ENCODE data around the gene MYH11. TPM values are rescaled to one million over a fixed set of nuclear protein-coding genes. Genes with fewer than 3 reads are reported as not detected.

Gene MYH11
- total RNA-seq, result under 1 TPM in 1 of 2 experiments, not detected in 1; 0.06 TPM

DNA sequence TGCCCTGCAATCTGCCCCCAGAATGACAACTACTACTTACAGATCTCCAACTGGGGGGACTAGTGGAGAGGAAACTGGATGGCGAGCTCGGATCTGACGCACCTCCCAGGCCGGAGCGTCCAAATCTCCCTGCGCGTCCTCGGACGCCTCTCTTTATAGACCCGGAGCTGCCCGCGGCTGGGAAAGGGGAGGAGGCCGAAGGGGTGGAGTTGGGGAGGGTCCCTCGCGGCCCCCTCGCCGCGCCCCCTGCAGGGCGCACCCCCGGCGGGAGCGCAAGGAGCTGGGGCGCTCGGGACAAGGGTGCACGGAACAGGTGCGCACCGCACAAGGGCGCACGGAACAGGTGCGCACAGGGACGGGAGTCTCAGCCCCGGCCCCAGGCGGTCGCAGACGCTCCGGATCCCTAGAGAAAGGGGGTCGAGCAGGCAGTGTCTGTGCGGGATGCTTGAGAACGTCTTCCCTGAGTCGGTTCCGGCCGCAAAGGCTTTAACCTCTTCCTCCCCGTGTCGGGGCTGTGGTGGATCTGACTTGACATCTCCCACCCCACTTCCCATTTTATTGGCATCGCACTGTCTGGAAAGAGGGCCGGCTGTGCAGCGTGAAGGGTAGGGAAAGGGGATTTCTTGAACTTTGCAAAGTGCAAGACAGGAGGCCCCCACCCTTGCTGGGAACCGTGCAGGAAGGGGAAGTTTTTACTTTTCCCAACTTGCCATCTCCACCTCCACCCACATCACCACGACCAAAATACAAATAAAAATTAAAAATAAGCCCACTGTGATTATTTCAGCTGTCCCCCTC is at the start of gene MYH11:
TSS of gene MYH11 (minus strand) at position 128 of the 798 bp plus-strand sequence. CDS start 18,776 bp downstream, outside the sequence.
- ATAC-seq, result no peak
- Mint-ChIP-seq H3K4me3 (peak within 1 kb of the TSS; percentile 36), H3K4me1 (peaks cover 8% of the 10 kb centered on the region), H3K36me3 (peaks cover 2% of the 10 kb centered on the region), H3K9me3 (ENCODE audit: low read depth) (no peaks in the 10 kb centered on the region), H3K27me3 (peaks cover 55% of the 10 kb centered on the region), H3K27ac (no peak within 1 kb of the TSS)
- CTCF ChIA-PET, result no interaction called here
- DNase-seq, result no peak

GRCh38 chr16:15906439-15906838 is 49.6 kb upstream of the MYH11 start:
- Mint-ChIP-seq H3K4me3 (no peak overlapping the region), H3K4me1 (peaks cover 10% of the 10 kb centered on the region), H3K36me3 (peaks cover 2% of the 10 kb centered on the region), H3K9me3 (ENCODE audit: low read depth) (peaks cover 5% of the 10 kb centered on the region), H3K27ac (no peak overlapping the region), H3K27me3 (no peaks in the 10 kb centered on the region)
- no peak for ATAC-seq
- CTCF ChIA-PET, result no interaction called here
- no peak for DNase-seq

GRCh38 chr16:15903960-15904359 is 47.1 kb upstream of the MYH11 start:
- H3K36me3 Mint-ChIP-seq, result no peaks in the 10 kb centered on the region
- DNase-seq (no peak), ATAC-seq (no peak)
- no peak overlapping the region for H3K27ac Mint-ChIP-seq
- no peaks in the 10 kb centered on the region for H3K27me3 Mint-ChIP-seq
- H3K9me3 Mint-ChIP-seq (ENCODE audit: low read depth), result peaks cover 3% of the 10 kb centered on the region
- CTCF ChIA-PET, result interaction anchor here (1.0 kb wide), 1 partner anchor 121 kb away, joined by 3 read pairs; no protein-coding TSS in a partner anchor
- H3K4me3 Mint-ChIP-seq, result no peak overlapping the region
- peaks cover 17% of the 10 kb centered on the region for H3K4me1 Mint-ChIP-seq

GRCh38 chr16:15900901-15901500 is 44.2 kb upstream of the MYH11 start:
- ATAC-seq, result no peak
- no peaks in the 10 kb centered on the region for H3K36me3 Mint-ChIP-seq
- CTCF ChIA-PET, result interaction anchor here (0.8 to 1.2 kb wide), 2 partner anchors 13 to 49 kb away, joined by 3 read pairs; partner anchors contain the start of gene CEP20
- no peaks in the 10 kb centered on the region for H3K27me3 Mint-ChIP-seq
- DNase-seq, result no peak
- H3K9me3 Mint-ChIP-seq (ENCODE audit: low read depth), result no peaks in the 10 kb centered on the region
- H3K4me1 Mint-ChIP-seq, result peaks cover 35% of the 10 kb centered on the region
- no peak overlapping the region for H3K4me3 Mint-ChIP-seq
- no peak overlapping the region for H3K27ac Mint-ChIP-seq

DNA sequence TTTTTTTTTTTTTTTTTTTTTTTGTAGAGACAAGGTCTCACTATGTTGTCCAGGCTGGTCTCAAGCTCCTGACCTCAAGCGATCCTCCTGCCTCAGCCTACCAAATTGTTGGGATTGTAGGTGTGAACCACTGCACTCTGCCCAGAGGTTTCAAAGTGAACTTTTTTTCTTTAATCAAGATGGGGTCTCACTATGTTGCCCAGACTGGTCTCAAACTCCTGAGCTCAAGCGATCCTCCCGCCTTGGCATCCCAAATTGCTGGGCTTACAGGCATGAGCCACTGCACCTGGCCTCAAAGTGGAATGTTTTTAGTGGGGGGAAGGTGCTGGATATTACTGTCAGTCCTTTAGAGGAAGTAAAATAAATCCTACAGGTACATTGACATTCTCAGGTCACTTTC is 43.5 kb upstream of the MYH11 start:
- Mint-ChIP-seq H3K4me3 (no peak overlapping the region), H3K36me3 (no peaks in the 10 kb centered on the region), H3K9me3 (ENCODE audit: low read depth) (no peaks in the 10 kb centered on the region), H3K27me3 (no peaks in the 10 kb centered on the region), H3K4me1 (peaks cover 40% of the 10 kb centered on the region), H3K27ac (no peak overlapping the region)
- ATAC-seq, result no peak
- CTCF ChIA-PET, result interaction anchor here (0.8 to 1.2 kb wide), 3 partner anchors 12 to 50 kb away, joined by 3 read pairs; partner anchors contain the start of gene CEP20
- DNase-seq, result no peak

GRCh38 chr16:15899538-15900100 is 42.8 kb upstream of the MYH11 start:
- Mint-ChIP-seq H3K27ac (peak overlapping the region; percentile 61), H3K36me3 (peaks cover 1% of the 10 kb centered on the region), H3K4me1 (peaks cover 46% of the 10 kb centered on the region), H3K9me3 (ENCODE audit: low read depth) (no peaks in the 10 kb centered on the region), H3K4me3 (no peak overlapping the region), H3K27me3 (no peaks in the 10 kb centered on the region)
- ATAC-seq, result peak; percentile 82
- CTCF ChIA-PET, result interaction anchor here (0.8 to 1.2 kb wide), 3 partner anchors 11 to 51 kb away, joined by 3 read pairs; partner anchors contain the start of gene CEP20
- peak; percentile 85 for DNase-seq

GRCh38 chr16:15898654-15899053 is 41.8 kb upstream of the MYH11 start:
- peaks cover 3% of the 10 kb centered on the region for H3K36me3 Mint-ChIP-seq
- no peaks in the 10 kb centered on the region for H3K9me3 Mint-ChIP-seq (ENCODE audit: low read depth)
- no peak overlapping the region for H3K4me3 Mint-ChIP-seq
- H3K27me3 Mint-ChIP-seq, result no peaks in the 10 kb centered on the region
- CTCF ChIA-PET, result interaction anchor here (1.3 kb wide), 1 partner anchor 11 kb away, joined by 6 read pairs; the partner anchor contains the start of gene CEP20
- peaks cover 48% of the 10 kb centered on the region for H3K4me1 Mint-ChIP-seq
- no peak for DNase-seq
- ATAC-seq, result no peak
- peak overlapping the region; percentile 89 for H3K27ac Mint-ChIP-seq

DNA sequence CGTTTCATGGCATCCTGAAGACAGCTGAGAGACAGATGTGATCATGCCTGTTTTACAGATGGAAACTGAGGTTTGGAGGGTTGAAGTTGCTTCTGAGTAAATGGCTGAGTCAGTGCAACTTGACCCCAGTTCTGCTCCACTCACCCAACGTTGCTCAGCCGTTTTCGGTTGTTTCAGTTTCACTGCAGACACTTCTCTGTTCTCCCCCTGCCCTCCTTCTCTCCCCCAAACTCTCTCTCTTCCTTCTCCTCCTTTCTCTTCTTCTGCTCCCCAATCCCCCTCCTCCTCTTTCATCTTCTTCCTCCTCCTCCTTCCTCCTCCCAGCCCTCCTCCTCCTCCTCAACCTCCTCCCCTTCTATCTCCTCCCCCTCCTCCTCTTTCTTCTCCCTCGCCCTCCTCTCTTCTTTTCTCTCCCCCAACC is 41.0 kb upstream of the MYH11 start:
- Mint-ChIP-seq H3K4me3 (peak overlapping the region; percentile 46), H3K27ac (peak overlapping the region; percentile 89), H3K36me3 (peaks cover 3% of the 10 kb centered on the region), H3K4me1 (peaks cover 48% of the 10 kb centered on the region), H3K9me3 (ENCODE audit: low read depth) (no peaks in the 10 kb centered on the region), H3K27me3 (no peaks in the 10 kb centered on the region)
- peak; percentile 81 for DNase-seq
- CTCF ChIA-PET, result interaction anchor here (0.8 to 1.3 kb wide), 3 partner anchors 8 to 23 kb away, joined by 4 to 6 read pairs (median 4); partner anchors contain the start of gene CEP20
- ATAC-seq, result peak; percentile 76

DNA sequence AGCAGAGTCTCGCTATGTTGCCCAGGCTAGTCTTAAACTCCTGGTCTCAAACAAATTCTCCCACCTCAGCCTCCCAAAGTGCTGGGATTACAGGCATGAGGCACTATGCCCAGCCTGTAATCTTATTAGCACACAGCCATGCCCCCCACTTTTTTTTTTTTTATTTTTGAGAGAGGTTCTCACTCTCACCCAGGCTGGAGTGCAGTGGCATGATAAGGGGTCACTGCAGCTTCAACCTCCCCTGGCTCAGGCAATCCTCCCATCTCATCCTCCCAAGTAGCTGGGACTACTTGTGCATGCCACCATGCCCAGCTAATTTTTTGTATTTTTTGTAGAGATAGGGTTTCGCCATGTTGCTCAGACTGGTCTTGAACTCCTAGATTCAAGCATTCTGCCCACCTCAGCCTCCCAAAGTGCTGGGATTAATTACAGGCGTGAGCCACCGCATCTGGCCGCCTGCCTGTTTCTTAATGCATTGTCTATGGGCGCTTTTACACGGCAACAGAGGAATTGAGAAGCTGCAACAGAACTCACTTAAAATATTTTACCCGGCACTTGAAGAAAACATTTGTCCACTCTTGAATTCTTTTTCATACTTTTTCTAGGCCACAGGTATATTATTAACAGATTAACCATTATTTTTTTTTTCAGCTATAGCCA is 40.4 kb upstream of the MYH11 start:
- Mint-ChIP-seq H3K36me3 (peaks cover 3% of the 10 kb centered on the region), H3K4me1 (peaks cover 48% of the 10 kb centered on the region), H3K27me3 (no peaks in the 10 kb centered on the region), H3K9me3 (ENCODE audit: low read depth) (no peaks in the 10 kb centered on the region), H3K4me3 (peak overlapping the region; percentile 46), H3K27ac (peak overlapping the region; percentile 89)
- CTCF ChIA-PET, result interaction anchor here (0.8 to 1.3 kb wide), 3 partner anchors 8 to 22 kb away, joined by 3 to 4 read pairs (median 4); partner anchors contain the start of gene CEP20
- DNase-seq (no peak), ATAC-seq (no peak)

DNA sequence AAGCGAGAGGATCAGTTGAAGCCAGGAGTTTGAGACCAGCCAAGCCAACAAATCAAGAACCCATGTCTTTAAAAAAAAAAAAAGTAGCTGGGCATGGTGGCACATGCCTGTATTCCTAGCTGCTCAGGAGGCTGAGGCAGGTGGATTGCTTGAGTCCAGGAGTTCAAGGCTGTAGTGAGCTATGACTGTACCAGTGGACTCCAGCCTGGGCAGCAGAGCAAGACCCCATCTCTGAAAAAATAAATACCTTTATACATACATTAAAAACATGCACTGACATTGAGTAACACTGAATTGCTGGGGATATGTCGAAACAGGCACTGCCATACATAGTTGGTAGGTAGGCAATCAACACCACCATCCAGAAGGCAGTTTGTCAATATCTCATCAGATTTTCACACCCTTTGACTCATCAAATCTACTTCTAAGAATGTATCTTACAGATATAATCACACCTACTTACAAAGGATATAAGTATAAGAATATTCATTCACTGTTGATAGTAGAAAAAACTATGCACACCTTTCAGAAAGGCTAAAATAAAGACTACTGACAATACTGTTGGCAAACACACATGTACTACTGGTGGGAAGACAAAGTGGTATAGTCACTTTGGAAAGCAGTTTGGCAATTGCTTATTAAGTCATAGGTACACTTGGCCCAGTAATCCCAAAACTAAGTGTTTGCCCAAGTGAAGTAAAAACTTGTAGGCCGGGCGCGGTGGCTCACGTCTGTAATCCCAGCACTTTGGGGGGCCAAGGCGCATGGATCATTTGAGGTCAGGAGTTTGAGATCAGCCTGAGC is 37.9 kb upstream of the MYH11 start:
- CTCF ChIA-PET, result no interaction called here
- DNase-seq (no peak), ATAC-seq (no peak)
- peaks cover 3% of the 10 kb centered on the region for H3K36me3 Mint-ChIP-seq
- no peak overlapping the region for H3K27ac Mint-ChIP-seq
- H3K4me3 Mint-ChIP-seq, result no peak overlapping the region
- H3K27me3 Mint-ChIP-seq, result no peaks in the 10 kb centered on the region
- H3K9me3 Mint-ChIP-seq (ENCODE audit: low read depth), result no peaks in the 10 kb centered on the region
- peaks cover 47% of the 10 kb centered on the region for H3K4me1 Mint-ChIP-seq

DNA sequence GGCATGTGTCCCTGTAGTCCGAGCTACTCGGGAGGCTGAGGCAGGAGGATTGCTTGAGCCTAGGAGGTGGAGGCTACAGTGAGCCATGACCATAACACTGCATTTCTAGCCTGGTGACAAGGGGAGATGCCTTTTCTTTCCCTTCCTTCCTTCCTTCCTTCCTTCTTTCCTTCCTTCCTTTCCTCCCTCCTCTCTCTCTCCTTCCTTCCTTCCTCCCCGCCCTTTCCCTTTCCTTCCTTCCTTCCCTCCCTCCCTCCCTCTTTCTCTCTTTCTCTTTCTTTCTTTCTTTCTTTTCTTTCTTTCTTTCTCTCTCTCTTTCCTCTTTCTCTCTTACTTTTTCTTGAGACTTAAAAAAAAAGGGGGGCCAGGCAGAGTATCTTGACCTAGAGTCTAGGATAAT is 34.7 kb upstream of the MYH11 start:
- Mint-ChIP-seq H3K36me3 (peaks cover 9% of the 10 kb centered on the region), H3K4me1 (peaks cover 32% of the 10 kb centered on the region), H3K27ac (no peak overlapping the region), H3K27me3 (no peaks in the 10 kb centered on the region), H3K4me3 (no peak overlapping the region), H3K9me3 (ENCODE audit: low read depth) (no peaks in the 10 kb centered on the region)
- CTCF ChIA-PET, result no interaction called here
- no peak for ATAC-seq
- no peak for DNase-seq

All from activated CD8-positive, alpha-beta memory T cell treated with anti-CD3 and anti-CD28 coated beads, Interleukin-2, amount 10 ng/mL, durations not matched to agents 7 days and 5 days (primary cell).